OCI-LY7 (cell line): Measurements from ENCODE around the gene ELP4. TPM values are rescaled to one million over a fixed set of nuclear protein-coding genes. Genes with fewer than 3 reads are reported as not detected.
"Not testable (repeated sequence)": the region's sequence is repeated elsewhere in the genome, so short reads cannot be mapped to it uniquely, and the experiment has no call there.

Source experiments
- BruUV-seq: library from RNA; stranded (reverse); fragments of 400-500 nt; replicated peaks from 2 replicates; lab custom pipeline; 2021; lab: Mats Ljungman, UMichigan
- CTCF ChIA-PET: fragments of 300-600 bp; sonication (Branson Sonifier 250); formaldehyde crosslinking; loops from one replicate; lab custom pipeline; 2022; ENCODE audit warnings: antibody characterized with exemption; ENCODE audit not compliant: unreplicated experiment; lab: Charles Lee
- POLR2A ChIA-PET: fragments of 300-600 bp; sonication (Branson Sonifier 250); formaldehyde crosslinking; loops from one replicate; lab custom pipeline; 2022; ENCODE audit warnings: antibody characterized with exemption; lab: Charles Lee
- DNase-seq: peaks from one replicate; pipeline ENCODE4 v3.0.0-alpha.2; 2015; ENCODE audit warnings: low spot score
- H2AFZ ChIP-seq: fragments of 200-600 bp; sonication (generic), shearing (Covaris generic); 2 replicates; pipeline ENCODE4 v1.6.1; 2014; ENCODE audit warnings: mild to moderate bottlenecking, antibody characterized with exemption, low read length, moderate library complexity
- H3K27ac ChIP-seq: fragments of 200-600 bp; sonication (generic); 2 replicates; pipeline ENCODE4 v1.5.1; 2014; ENCODE audit warnings: mixed run types, low read depth, mild to moderate bottlenecking, moderate library complexity, low read length, inconsistent platforms; ENCODE audit not compliant: poor library complexity, severe bottlenecking
- H3K36me3 ChIP-seq: fragments of 200-600 bp; sonication (generic); 2 replicates; pipeline ENCODE4 v1.6.1; 2014; ENCODE audit warnings: mild to moderate bottlenecking, antibody characterized with exemption, low read length, moderate library complexity, mixed read lengths; ENCODE audit not compliant: insufficient read depth
- H3K4me1 ChIP-seq: fragments of 200-600 bp; sonication (generic); 2 replicates; pipeline ENCODE4 v1.5.1; 2014; ENCODE audit warnings: mild to moderate bottlenecking, low read length; ENCODE audit not compliant: insufficient read depth, poor library complexity, severe bottlenecking
- H3K4me2 ChIP-seq: fragments of 200-600 bp; sonication (generic); 2 replicates; pipeline ENCODE4 v1.6.1; 2014; ENCODE audit warnings: mild to moderate bottlenecking, low read length
- H3K4me3 ChIP-seq: fragments of 200-600 bp; sonication (generic); 2 replicates; pipeline ENCODE4 v1.5.1; 2014; ENCODE audit warnings: mild to moderate bottlenecking, low read depth, low read length; ENCODE audit not compliant: poor library complexity, severe bottlenecking
- H3K79me2 ChIP-seq: fragments of 200-600 bp; sonication (generic); 2 replicates; pipeline ENCODE4 v1.6.1; 2016; ENCODE audit warnings: low read depth, mild to moderate bottlenecking, low read length, moderate library complexity, mixed read lengths; ENCODE audit not compliant: insufficient read depth
- H3K9me2 ChIP-seq: fragments of 200-600 bp; sonication (generic); 2 replicates; pipeline ENCODE4 v1.6.1; 2016; ENCODE audit warnings: mild to moderate bottlenecking, low read length, mixed read lengths; ENCODE audit not compliant: insufficient read depth
- H3K9me3 ChIP-seq: fragments of 200-600 bp; sonication (generic); 2 replicates; pipeline ENCODE4 v1.6.1; 2014; ENCODE audit warnings: mild to moderate bottlenecking, mixed run types, low read length, mixed read lengths
- H4K20me1 ChIP-seq: fragments of 200-600 bp; sonication (generic); 2 replicates; pipeline ENCODE4 v1.6.1; 2014; ENCODE audit warnings: mild to moderate bottlenecking, antibody characterized with exemption, low read length, moderate library complexity, mixed read lengths; ENCODE audit not compliant: insufficient read depth
- CTCF ChIP-seq: fragments of 200-600 bp; sonication (generic); conservative IDR thresholded peaks from 2 replicates; pipeline ENCODE4 v1.5.1; 2014; ENCODE audit warnings: mild to moderate bottlenecking, antibody characterized with exemption, low read length, moderate library complexity, mixed read lengths
- EZH2phosphoT487 ChIP-seq: fragments of 200-600 bp; sonication (generic); IDR thresholded peaks from 2 replicates; pipeline ENCODE4 v1.6.1; 2018; ENCODE audit warnings: low read depth, borderline replicate concordance, mild to moderate bottlenecking, mixed run types, antibody characterized with exemption, low read length, moderate library complexity, mixed read lengths
- intact Hi-C: fragments of 100-400 bp; cut with micrococcal nuclease; formaldehyde crosslinking; loops from one replicate; pipeline ENCODE4 v1.10.0; 2022; ENCODE audit not compliant: unreplicated experiment
- total RNA-seq, 2 experiments: library from RNA; depleted of rRNA in 1 of 2; stranded (reverse); fragments of >200 nt in 1 of 2; shearing (Covaris generic) in 1 of 2; gene quantifications; 2 replicates each; pipeline ENCODE4 v1.2.3, GENCODE V29; 2014 to 2022

ELP4 gene
- total RNA-seq, 2 experiments from 2014 or later = 27.6 to 32.7 TPM

GRCh38 chr11:31558001-31558400 is 48.4 kb downstream of the ELP4 start:
- TF ChIP-seq CTCF = no peak
- no peak for TF ChIP-seq EZH2phosphoT487
- POLR2A ChIA-PET = interaction anchor here (0.6 kb wide), 1 partner anchor 43 kb away, joined by 3 read pairs; no protein-coding TSS in a partner anchor
- no TSS peak for BruUV-seq
- CTCF ChIA-PET = no interaction called here
- H3K9me2 ChIP-seq = no peaks in the 10 kb centered on the region
- H3K27ac ChIP-seq = no peak overlapping the region
- no peaks in the 10 kb centered on the region for H3K9me3 ChIP-seq
- no peaks in the 10 kb centered on the region for H3K79me2 ChIP-seq
- no peak overlapping the region for H2AFZ ChIP-seq
- H3K4me3 ChIP-seq = no peak overlapping the region
- H3K4me2 ChIP-seq = no peak overlapping the region
- intact Hi-C loops = no loop called here
- DNase-seq = no peak
- no peaks in the 10 kb centered on the region for H3K36me3 ChIP-seq
- H3K4me1 ChIP-seq = no peaks in the 10 kb centered on the region
- peaks cover 4% of the 10 kb centered on the region; the same call in 1 of the 2 replicates for H4K20me1 ChIP-seq

GRCh38 chr11:31560842-31561476 is 51.4 kb downstream of the ELP4 start:
- TF ChIP-seq CTCF = no peak
- TF ChIP-seq EZH2phosphoT487 = no peak
- H3K4me3 ChIP-seq = no peak overlapping the region
- no peak overlapping the region for H2AFZ ChIP-seq
- H3K9me3 ChIP-seq = no peaks in the 10 kb centered on the region
- H3K36me3 ChIP-seq = no peaks in the 10 kb centered on the region
- H4K20me1 ChIP-seq = peaks cover 4% of the 10 kb centered on the region; the same call in 1 of the 2 replicates
- ChIA-PET POLR2A (interaction anchor here (1.0 kb wide), 1 partner anchor 26 kb away, joined by 3 read pairs; no protein-coding TSS in a partner anchor), CTCF (no interaction called here)
- no peaks in the 10 kb centered on the region for H3K4me1 ChIP-seq
- no peak for DNase-seq
- no peak overlapping the region for H3K27ac ChIP-seq
- no peak overlapping the region for H3K4me2 ChIP-seq
- no peaks in the 10 kb centered on the region for H3K79me2 ChIP-seq
- no peaks in the 10 kb centered on the region for H3K9me2 ChIP-seq
- intact Hi-C loops = no loop called here
- no TSS peak for BruUV-seq

GRCh38 chr11:31564517-31564916 is 55.0 kb downstream of the ELP4 start:
- intact Hi-C loops, DNase-seq, H3K27ac ChIP-seq, H2AFZ ChIP-seq, H3K36me3 ChIP-seq, H3K4me2 ChIP-seq, CTCF ChIA-PET, H3K9me2 ChIP-seq, H3K4me3 ChIP-seq, H3K79me2 ChIP-seq, BruUV-seq, H4K20me1 ChIP-seq, H3K4me1 ChIP-seq, POLR2A ChIA-PET: not testable (repeated sequence)
- 0 out of 2 replicates have a peak, but pooled peaks cover 11% of the 10 kb centered on the region for H3K9me3 ChIP-seq

DNA sequence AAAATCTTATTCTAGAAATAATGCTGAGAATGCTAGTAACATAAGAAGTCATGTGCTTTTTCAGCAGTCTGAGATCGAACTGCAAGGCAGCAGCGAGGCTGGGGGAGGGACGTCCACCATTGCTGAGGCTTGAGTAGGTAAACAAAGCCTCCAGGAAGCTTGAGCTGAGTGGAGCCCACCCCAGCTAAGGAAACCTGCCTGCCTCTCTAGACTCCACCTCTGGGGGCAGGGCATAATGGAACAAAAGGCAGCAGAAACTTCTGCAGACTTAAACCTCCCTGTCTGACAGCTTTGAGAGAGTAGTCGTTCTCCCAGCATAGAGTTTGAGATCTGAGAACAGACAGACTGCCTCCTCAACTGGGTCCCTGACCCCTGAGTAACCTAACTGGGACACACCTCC is 64.6 kb downstream of the ELP4 start:
- CTCF ChIA-PET, H3K4me1 ChIP-seq, H3K4me2 ChIP-seq, BruUV-seq, H3K27ac ChIP-seq, intact Hi-C loops, H3K79me2 ChIP-seq, H3K9me3 ChIP-seq, H3K9me2 ChIP-seq, H3K4me3 ChIP-seq, H3K36me3 ChIP-seq, H2AFZ ChIP-seq, H4K20me1 ChIP-seq, DNase-seq: not testable (repeated sequence)
- POLR2A ChIA-PET = interaction anchor here (1.8 kb wide), 1 partner anchor 9 kb away, joined by 5 read pairs; no protein-coding TSS in a partner anchor

- H3K9me3 ChIP-seq, H3K36me3 ChIP-seq, H2AFZ ChIP-seq, H4K20me1 ChIP-seq, H3K4me3 ChIP-seq, BruUV-seq, intact Hi-C loops, H3K4me1 ChIP-seq, H3K27ac ChIP-seq, H3K79me2 ChIP-seq, DNase-seq, CTCF ChIA-PET, H3K4me2 ChIP-seq, H3K9me2 ChIP-seq: not testable (repeated sequence)
- POLR2A ChIA-PET = interaction anchor here (0.6 to 0.7 kb wide), 3 partner anchors 111 to 1148 kb away, joined by 3 to 6 read pairs (median 3); no protein-coding TSS in a partner anchor
Measured at GRCh38 chr11:31575764-31576163, 66.2 kb downstream of the ELP4 start.
